ENCODE measurements around the gene FGFR2.

Gene FGFR2

GRCh38 chr10:121551210-121551885 lies 46.9 kb downstream of the FGFR2 start:
- no peak for DNase-seq

- DNase-seq: no peak
Measured at GRCh38 chr10:121544301-121544869, 53.9 kb downstream of the FGFR2 start.

- DNase-seq: no peak
Measured at GRCh38 chr10:121543545-121543944, 54.7 kb downstream of the FGFR2 start.

- DNase-seq: no peak
Measured at GRCh38 chr10:121541450-121542120, 56.7 kb downstream of the FGFR2 start.

GRCh38 chr10:121540732-121541395 lies 57.4 kb downstream of the FGFR2 start:
- DNase-seq: no peak

- no peak for DNase-seq
Measured at GRCh38 chr10:121539786-121540185, 58.5 kb downstream of the FGFR2 start.

- no peak for DNase-seq
Measured at GRCh38 chr10:121536310-121536913, 61.8 kb downstream of the FGFR2 start.

GRCh38 chr10:121535381-121535780 lies 62.9 kb downstream of the FGFR2 start:
- DNase-seq: no peak

- DNase-seq: no peak
Measured at GRCh38 chr10:121532292-121532864, 65.9 kb downstream of the FGFR2 start.

- DNase-seq: no peak
Measured at GRCh38 chr10:121531830-121532178, 66.4 kb downstream of the FGFR2 start.

- DNase-seq: no peak
Measured at GRCh38 chr10:121531076-121531829, 67.0 kb downstream of the FGFR2 start.

GRCh38 chr10:121530481-121531075 lies 67.7 kb downstream of the FGFR2 start:
- DNase-seq: no peak

- no peak for DNase-seq
Measured at GRCh38 chr10:121527690-121528089, 70.6 kb downstream of the FGFR2 start.

GRCh38 chr10:121526801-121527221 lies 71.4 kb downstream of the FGFR2 start:
- peak; percentile 4 for DNase-seq

- no peak for DNase-seq
Measured at GRCh38 chr10:121526135-121526790, 72.0 kb downstream of the FGFR2 start.

GRCh38 chr10:121525251-121526134 lies 72.8 kb downstream of the FGFR2 start:
- DNase-seq: no peak

- DNase-seq: no peak
Measured at GRCh38 chr10:121524157-121524817, 74.0 kb downstream of the FGFR2 start.

GRCh38 chr10:121522831-121523230 lies 75.4 kb downstream of the FGFR2 start:
- DNase-seq: no peak

- DNase-seq: no peak
Measured at GRCh38 chr10:121521794-121522556, 76.3 kb downstream of the FGFR2 start.
